HepG2 (cell line): ENCODE results near the gene RAD17. TPM values are rescaled to one million over a fixed set of nuclear protein-coding genes. Genes with fewer than 3 reads are reported as not detected.

Experiments
- HOXA5 ChIP-seq: sonication (generic); formaldehyde crosslinking; IDR thresholded peaks from 2 replicates; pipeline ENCODE4 v1.4.0; 2020; ENCODE audit warnings: missing genetic modification reagents
- ISX ChIP-seq: sonication (generic); formaldehyde crosslinking; conservative IDR thresholded peaks from 2 replicates; pipeline ENCODE4 v1.5.0; 2020; ENCODE audit warnings: missing genetic modification reagents
- MED8 ChIP-seq: sonication (generic); formaldehyde crosslinking; IDR thresholded peaks from 2 replicates; pipeline ENCODE4 v1.8.1; 2023; ENCODE audit warnings: mild to moderate bottlenecking, missing genetic modification reagents; ENCODE audit not compliant: insufficient replicate concordance
- MIER2 ChIP-seq: IDR thresholded peaks from 2 replicates; pipeline ENCODE4 v1.6.1; 2016; ENCODE audit warnings: missing biosample characterization, missing genetic modification reagents
- NCOA1 ChIP-seq: sonication (generic); formaldehyde crosslinking; IDR thresholded peaks from 2 replicates; pipeline ENCODE4 v1.9.0; 2021; ENCODE audit warnings: missing genetic modification reagents
- NFKBIZ ChIP-seq: IDR thresholded peaks from 2 replicates; pipeline ENCODE4 v1.6.1; 2018; ENCODE audit warnings: missing genetic modification reagents, missing compliant biosample characterization
- RELA ChIP-seq: sonication (generic); formaldehyde crosslinking; IDR thresholded peaks from 2 replicates; pipeline ENCODE4 v1.4.0; 2020; ENCODE audit warnings: missing genetic modification reagents
- TARDBP ChIP-seq: sonication (generic); formaldehyde crosslinking; IDR thresholded peaks from 2 replicates; pipeline ENCODE4 v1.8.0; 2022; ENCODE audit warnings: mild to moderate bottlenecking, missing genetic modification reagents
- TBP ChIP-seq: sonication (generic); formaldehyde crosslinking; IDR thresholded peaks from 2 replicates; pipeline ENCODE4 v1.5.0; 2020; ENCODE audit warnings: missing genetic modification reagents
- TGIF2 ChIP-seq: IDR thresholded peaks from 2 replicates; pipeline ENCODE4 v1.6.1; 2016; ENCODE audit warnings: control low read depth, missing compliant biosample characterization
- ZBTB1 ChIP-seq: sonication (generic); formaldehyde crosslinking; IDR thresholded peaks from 2 replicates; pipeline ENCODE4 v1.4.0; 2020; ENCODE audit warnings: missing genetic modification reagents, borderline replicate concordance
- ZBTB8A ChIP-seq: sonication (generic); formaldehyde crosslinking; IDR thresholded peaks from 2 replicates; pipeline ENCODE4 v1.4.0; 2020; ENCODE audit warnings: mild to moderate bottlenecking, low read depth, missing genetic modification reagents, borderline replicate concordance
- ZFY ChIP-seq: sonication (generic); formaldehyde crosslinking; IDR thresholded peaks from 2 replicates; pipeline ENCODE4 v1.4.0; 2020; ENCODE audit warnings: missing genetic modification reagents
- ZNF674 ChIP-seq: sonication (generic); formaldehyde crosslinking; IDR thresholded peaks from 2 replicates; pipeline ENCODE4 v1.5.0; 2020; ENCODE audit warnings: low read depth, mild to moderate bottlenecking, missing genetic modification reagents
- ZNF713 ChIP-seq: sonication (generic); formaldehyde crosslinking; IDR thresholded peaks from 2 replicates; pipeline ENCODE4 v1.4.0; 2020; ENCODE audit warnings: mild to moderate bottlenecking, missing genetic modification reagents
- ZNF878 ChIP-seq: sonication (generic); formaldehyde crosslinking; IDR thresholded peaks from 2 replicates; pipeline ENCODE4 v1.8.1; 2023; ENCODE audit warnings: mild to moderate bottlenecking, missing genetic modification reagents, moderate library complexity
- polyA plus RNA-seq, 8 experiments: library from polyadenylated mRNA; depleted of rRNA in 3 of 8; stranded (reverse) in 7 of 8; unstranded in 1 of 8; fragments of >200 nt; fragmentation: Illumina TruSeq in 4 of 8; extraction: Trizol in 4 of 8; gene quantifications; 2 replicates each; pipeline versions ENCODE4 v1.2.1 to v1.2.3, GENCODE V29; 2011 to 2016; ENCODE audit warnings: low read depth in 4 of 8, missing spikeins in 1 of 8, mixed read lengths in 1 of 8; ENCODE audit not compliant: insufficient read depth in 1 of 8
- total RNA-seq, 5 experiments: library from RNA; depleted of rRNA; stranded (reverse); fragments of >200 nt; fragmentation: Illumina TruSeq; extraction: Trizol; gene quantifications; 2 replicates each; pipeline ENCODE4 v1.2.3, GENCODE V29; 2016; ENCODE audit warnings: low read depth in 1 of 5
- TF ChIP-seq, protein P1 (sequence below): sonication (generic); formaldehyde crosslinking; IDR thresholded peaks from 2 replicates; pipeline ENCODE4 v1.4.0; 2020; ENCODE audit warnings: missing genetic modification reagents
- TF ChIP-seq, protein P2 (sequence below): sonication (generic); formaldehyde crosslinking; conservative IDR thresholded peaks from 2 replicates; pipeline ENCODE4 v1.4.0; 2020; ENCODE audit warnings: mild to moderate bottlenecking, missing genetic modification reagents, moderate library complexity
- TF ChIP-seq, protein P3 (sequence below): sonication (generic); formaldehyde crosslinking; IDR thresholded peaks from 2 replicates; pipeline ENCODE4 v1.8.1; 2023; ENCODE audit warnings: missing genetic modification reagents, mild to moderate bottlenecking, borderline replicate concordance
- TF ChIP-seq, protein P4 (sequence below): sonication (generic); formaldehyde crosslinking; IDR thresholded peaks from 2 replicates; pipeline ENCODE4 v1.4.0; 2020; ENCODE audit warnings: mild to moderate bottlenecking, missing genetic modification reagents
- TF ChIP-seq, protein P5 (sequence below): sonication (generic); formaldehyde crosslinking; IDR thresholded peaks from 2 replicates; pipeline ENCODE4 v1.4.0; 2020; ENCODE audit warnings: mild to moderate bottlenecking, missing genetic modification reagents
- TF ChIP-seq, protein P6 (sequence below): sonication (generic); formaldehyde crosslinking; IDR thresholded peaks from 2 replicates; pipeline ENCODE4 v1.9.0; 2021; ENCODE audit warnings: missing genetic modification reagents, mild to moderate bottlenecking, borderline replicate concordance

RAD17 gene
- total and polyA plus RNA-seq, 2 of the 13 experiments (the other 11 are each of a cell fraction or from before 2014, with no cell fraction given), result 24.0 to 25.9 TPM

DNA sequence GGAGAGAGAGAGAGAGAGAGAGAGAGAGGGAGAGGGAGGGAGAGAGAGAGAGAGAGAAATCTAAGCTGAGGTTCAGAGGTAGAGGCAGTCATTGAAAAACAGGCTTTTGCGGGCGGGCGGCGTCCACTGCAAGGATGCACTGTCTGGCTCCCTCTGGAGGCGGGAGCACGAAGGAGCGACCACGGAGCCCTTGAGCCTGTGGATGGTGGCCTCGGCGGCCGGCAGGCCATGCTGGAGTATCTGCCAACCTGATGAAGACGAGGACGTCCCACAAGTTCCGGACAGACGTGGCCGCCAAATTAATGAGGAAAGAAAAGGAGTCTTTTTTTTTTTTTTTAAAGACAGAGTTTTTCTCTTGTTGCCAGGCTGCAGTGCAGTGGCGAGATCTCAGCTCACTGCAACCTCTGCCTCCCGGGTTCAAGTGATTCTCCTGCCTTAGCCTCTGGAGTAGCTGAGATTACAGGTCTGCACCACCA lies 34.8 kb upstream of the RAD17 start (continued):
- TF ChIP-seq TARDBP, result no peak
- TF ChIP-seq TBP, result no peak
- TF ChIP-seq ZBTB1 (CRISPR knock-in tag), result no peak
- peak; percentile 43; the same call in 1 of the 2 replicates for TF ChIP-seq ZFY (CRISPR knock-in tag)
- no peak for TF ChIP-seq TGIF2
- TF ChIP-seq, protein P1, sequence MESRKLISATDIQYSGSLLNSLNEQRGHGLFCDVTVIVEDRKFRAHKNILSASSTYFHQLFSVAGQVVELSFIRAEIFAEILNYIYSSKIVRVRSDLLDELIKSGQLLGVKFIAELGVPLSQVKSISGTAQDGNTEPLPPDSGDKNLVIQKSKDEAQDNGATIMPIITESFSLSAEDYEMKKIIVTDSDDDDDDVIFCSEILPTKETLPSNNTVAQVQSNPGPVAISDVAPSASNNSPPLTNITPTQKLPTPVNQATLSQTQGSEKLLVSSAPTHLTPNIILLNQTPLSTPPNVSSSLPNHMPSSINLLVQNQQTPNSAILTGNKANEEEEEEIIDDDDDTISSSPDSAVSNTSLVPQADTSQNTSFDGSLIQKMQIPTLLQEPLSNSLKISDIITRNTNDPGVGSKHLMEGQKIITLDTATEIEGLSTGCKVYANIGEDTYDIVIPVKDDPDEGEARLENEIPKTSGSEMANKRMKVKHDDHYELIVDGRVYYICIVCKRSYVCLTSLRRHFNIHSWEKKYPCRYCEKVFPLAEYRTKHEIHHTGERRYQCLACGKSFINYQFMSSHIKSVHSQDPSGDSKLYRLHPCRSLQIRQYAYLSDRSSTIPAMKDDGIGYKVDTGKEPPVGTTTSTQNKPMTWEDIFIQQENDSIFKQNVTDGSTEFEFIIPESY (CRISPR knock-in tag), result peak; percentile 42; the same call in 1 of the 2 replicates
- no peak for TF ChIP-seq ZNF878 (CRISPR knock-in tag)
- TF ChIP-seq ZBTB8A (CRISPR knock-in tag), result no peak
- no peak for TF ChIP-seq HOXA5
- TF ChIP-seq, protein P2, sequence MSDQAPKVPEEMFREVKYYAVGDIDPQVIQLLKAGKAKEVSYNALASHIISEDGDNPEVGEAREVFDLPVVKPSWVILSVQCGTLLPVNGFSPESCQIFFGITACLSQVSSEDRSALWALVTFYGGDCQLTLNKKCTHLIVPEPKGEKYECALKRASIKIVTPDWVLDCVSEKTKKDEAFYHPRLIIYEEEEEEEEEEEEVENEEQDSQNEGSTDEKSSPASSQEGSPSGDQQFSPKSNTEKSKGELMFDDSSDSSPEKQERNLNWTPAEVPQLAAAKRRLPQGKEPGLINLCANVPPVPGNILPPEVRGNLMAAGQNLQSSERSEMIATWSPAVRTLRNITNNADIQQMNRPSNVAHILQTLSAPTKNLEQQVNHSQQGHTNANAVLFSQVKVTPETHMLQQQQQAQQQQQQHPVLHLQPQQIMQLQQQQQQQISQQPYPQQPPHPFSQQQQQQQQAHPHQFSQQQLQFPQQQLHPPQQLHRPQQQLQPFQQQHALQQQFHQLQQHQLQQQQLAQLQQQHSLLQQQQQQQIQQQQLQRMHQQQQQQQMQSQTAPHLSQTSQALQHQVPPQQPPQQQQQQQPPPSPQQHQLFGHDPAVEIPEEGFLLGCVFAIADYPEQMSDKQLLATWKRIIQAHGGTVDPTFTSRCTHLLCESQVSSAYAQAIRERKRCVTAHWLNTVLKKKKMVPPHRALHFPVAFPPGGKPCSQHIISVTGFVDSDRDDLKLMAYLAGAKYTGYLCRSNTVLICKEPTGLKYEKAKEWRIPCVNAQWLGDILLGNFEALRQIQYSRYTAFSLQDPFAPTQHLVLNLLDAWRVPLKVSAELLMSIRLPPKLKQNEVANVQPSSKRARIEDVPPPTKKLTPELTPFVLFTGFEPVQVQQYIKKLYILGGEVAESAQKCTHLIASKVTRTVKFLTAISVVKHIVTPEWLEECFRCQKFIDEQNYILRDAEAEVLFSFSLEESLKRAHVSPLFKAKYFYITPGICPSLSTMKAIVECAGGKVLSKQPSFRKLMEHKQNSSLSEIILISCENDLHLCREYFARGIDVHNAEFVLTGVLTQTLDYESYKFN (CRISPR knock-in tag), result 0 out of 2 replicates have a peak, but pooled peaks have one; percentile 14
- no peak for TF ChIP-seq ISX
- TF ChIP-seq, protein P3, sequence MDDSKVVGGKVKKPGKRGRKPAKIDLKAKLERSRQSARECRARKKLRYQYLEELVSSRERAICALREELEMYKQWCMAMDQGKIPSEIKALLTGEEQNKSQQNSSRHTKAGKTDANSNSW, result no peak
- TF ChIP-seq NCOA1 (CRISPR knock-in tag), result no peak
- no peak for TF ChIP-seq MED8 (CRISPR knock-in tag)
- no peak for TF ChIP-seq ZNF713 (CRISPR knock-in tag)
- TF ChIP-seq, protein P4, sequence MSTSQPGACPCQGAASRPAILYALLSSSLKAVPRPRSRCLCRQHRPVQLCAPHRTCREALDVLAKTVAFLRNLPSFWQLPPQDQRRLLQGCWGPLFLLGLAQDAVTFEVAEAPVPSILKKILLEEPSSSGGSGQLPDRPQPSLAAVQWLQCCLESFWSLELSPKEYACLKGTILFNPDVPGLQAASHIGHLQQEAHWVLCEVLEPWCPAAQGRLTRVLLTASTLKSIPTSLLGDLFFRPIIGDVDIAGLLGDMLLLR, result no peak
- TF ChIP-seq, protein P5, sequence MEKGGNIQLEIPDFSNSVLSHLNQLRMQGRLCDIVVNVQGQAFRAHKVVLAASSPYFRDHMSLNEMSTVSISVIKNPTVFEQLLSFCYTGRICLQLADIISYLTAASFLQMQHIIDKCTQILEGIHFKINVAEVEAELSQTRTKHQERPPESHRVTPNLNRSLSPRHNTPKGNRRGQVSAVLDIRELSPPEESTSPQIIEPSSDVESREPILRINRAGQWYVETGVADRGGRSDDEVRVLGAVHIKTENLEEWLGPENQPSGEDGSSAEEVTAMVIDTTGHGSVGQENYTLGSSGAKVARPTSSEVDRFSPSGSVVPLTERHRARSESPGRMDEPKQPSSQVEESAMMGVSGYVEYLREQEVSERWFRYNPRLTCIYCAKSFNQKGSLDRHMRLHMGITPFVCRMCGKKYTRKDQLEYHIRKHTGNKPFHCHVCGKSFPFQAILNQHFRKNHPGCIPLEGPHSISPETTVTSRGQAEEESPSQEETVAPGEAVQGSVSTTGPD (CRISPR knock-in tag), result no peak
- TF ChIP-seq ZNF674 (CRISPR knock-in tag), result no peak
- TF ChIP-seq NFKBIZ (CRISPR knock-in tag), result no peak
- TF ChIP-seq, protein P6, sequence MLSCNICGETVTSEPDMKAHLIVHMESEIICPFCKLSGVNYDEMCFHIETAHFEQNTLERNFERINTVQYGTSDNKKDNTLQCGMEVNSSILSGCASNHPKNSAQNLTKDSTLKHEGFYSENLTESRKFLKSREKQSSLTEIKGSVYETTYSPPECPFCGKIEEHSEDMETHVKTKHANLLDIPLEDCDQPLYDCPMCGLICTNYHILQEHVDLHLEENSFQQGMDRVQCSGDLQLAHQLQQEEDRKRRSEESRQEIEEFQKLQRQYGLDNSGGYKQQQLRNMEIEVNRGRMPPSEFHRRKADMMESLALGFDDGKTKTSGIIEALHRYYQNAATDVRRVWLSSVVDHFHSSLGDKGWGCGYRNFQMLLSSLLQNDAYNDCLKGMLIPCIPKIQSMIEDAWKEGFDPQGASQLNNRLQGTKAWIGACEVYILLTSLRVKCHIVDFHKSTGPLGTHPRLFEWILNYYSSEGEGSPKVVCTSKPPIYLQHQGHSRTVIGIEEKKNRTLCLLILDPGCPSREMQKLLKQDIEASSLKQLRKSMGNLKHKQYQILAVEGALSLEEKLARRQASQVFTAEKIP (CRISPR knock-in tag), result no peak
- TF ChIP-seq MIER2 (CRISPR knock-in tag), result no peak
- no peak for TF ChIP-seq RELA (CRISPR knock-in tag)
